Measurements from ENCODE around the gene RIPPLY3. TPM values are rescaled to one million over a fixed set of nuclear protein-coding genes. Genes with fewer than 3 reads are reported as not detected.

Gene RIPPLY3, protein sequence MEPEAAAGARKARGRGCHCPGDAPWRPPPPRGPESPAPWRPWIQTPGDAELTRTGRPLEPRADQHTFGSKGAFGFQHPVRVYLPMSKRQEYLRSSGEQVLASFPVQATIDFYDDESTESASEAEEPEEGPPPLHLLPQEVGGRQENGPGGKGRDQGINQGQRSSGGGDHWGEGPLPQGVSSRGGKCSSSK
- total RNA-seq, result under 0.01 TPM in 1 of 2 replicates, not detected in the other

DNA sequence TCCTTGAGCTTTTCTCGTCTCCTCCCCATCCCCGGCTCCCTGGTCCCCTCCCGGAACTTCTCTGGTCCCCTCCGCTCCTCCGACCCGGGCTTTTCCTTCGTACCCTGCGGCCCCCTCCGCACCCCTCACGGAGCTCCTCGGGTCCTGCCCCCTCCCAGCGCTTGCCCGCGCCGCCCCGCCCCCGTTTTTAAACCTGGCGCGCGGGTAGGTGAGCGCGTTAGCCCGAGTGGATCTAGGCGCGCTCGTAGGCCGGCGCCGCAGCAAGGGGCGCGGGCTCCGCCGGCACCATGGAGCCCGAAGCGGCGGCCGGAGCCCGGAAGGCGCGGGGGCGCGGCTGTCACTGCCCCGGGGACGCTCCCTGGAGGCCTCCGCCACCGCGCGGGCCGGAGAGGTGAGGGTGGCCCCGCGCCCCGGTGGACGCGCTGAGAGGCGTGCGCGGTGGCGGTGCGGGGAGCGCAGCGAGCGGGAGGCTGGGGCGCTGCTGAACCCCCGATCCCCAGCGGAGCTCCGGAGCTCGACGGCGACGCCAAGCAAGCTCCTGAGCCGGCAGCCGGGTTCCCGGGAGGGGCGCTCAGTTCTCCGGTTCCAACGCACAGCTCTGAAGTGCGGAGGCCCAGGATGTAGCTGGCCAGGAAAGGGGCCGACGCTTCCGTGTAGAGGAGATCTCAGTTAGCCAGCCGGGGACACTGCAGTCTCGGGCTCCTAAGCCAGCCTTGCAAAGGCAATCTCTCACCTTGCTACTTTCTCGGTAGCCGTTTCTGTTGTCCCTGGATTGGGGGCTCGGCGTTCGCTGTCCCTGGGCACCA, at the start of gene RIPPLY3:
RIPPLY3 (plus strand) TSS at position 217 of the 806 bp plus-strand sequence; CDS start at position 288, 71 bp downstream.
- DNase-seq, result peak; percentile 22

DNA sequence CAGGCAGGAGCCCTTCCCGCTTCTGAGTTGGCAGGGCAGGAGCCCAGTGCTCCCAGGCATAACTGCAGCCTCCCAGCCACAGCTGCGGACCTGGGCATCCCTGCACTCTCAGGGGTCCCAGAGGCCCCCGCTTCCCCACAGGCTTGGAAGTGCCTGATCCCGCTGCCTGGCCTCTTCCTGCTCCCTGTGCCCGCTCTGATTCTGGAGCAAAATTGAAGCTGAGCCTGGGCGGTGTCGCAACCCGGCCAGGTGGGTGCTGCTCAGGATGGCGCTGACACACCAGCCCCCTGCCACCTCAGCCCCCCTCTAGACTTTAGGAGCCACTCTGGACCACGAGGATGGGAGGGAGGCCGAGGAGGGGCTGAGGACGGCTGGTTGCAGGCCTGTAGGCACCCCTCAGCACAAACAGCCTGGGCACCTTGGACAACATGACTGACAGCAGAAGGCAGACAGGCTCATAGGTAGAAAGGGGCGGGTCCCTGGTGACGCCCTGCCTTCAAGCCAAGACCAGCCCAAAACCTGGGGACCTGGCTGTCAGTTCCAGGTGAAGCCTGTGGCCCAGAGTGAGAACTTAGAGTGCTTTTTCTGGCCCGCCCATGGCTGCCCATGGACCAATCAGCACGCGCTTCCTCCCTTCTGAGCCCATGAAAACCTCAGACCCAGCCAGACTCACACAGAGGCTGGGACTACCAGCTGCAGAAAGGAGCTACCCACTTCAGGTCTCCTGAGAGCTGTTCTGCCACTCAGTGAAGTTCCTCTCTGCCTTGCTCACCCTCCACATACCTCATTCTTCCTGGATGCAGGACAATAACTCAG, 47.3 kb upstream of the RIPPLY3 start:
- DNase-seq, result no peak

DNA sequence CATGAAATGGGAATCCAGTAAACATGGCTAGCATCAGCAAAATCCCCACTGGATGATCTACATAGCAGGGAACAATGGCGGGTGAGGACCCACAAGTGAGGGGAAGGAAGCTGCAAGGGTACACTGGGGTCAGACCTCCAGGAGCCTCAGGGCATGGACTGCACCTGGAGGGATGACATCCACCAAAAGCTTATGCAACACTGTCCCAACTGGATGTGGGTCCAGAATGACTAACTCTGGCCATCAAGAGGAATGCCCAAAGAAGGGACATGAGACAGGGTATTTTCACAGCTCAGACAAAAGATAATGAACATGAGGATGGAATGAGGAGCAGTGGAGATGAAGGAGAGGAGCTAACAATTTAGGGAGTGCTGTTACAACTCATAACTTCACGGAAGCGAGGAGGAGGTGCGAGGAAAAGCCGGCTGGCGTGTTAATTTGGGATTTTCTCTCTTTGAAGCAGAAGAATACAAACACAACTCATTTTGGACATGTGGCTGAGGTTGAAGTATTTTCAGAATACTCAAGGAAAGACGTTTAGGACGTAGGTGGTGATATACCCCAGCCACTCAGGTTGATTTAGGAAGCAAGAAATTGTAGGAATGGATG, 45.7 kb upstream of the RIPPLY3 start:
- no peak for DNase-seq

DNA sequence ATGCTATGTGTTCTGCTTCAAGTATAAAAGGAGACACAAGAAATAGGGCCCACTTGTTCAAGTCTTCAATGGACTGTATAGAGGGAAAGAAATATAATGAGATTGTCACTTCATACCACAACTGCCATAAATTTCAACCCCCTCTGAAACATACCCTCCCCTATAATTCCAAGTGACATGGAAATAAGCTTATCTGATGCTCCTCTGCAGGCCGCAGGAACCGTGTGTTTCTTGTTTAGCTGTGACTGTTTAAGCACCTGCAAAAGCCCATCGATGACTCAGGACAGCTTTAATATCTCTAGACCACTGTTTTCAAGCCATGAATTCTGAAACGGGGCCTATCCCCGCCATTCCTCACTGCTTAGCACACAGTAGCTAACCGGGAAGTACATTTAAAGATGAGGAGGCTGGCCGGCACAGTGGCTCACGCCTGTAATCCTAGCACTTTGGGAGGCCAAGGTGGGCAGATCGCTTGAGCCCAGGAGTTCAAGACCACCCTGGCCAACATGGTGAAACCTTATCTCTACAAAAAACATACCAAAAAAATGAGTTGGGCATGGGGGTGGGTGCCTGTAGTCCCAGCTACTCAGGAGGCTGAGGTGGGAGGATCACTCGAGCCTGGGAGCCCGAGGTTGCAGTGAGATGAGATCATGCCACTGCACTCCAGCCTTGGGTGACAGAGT, 44.3 kb upstream of the RIPPLY3 start:
- DNase-seq, result no peak

DNA sequence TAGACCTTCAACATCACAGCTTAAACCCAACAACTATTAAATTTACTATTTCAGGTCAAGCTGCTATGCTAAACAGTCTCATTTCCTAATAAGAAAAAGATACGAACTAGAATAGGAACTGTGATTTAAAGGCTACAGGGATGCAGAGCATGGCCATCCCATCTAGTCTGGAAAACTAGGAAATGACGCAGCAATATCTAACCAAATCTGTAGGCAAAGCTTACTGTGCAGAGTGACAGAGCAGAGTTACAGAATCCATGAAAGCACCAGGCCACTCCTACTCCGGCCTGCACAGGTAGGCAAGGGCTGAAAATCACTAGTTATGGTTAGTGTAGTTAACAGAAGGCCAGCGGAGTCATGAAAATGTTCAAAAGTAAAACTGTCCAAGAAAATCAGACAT, 42.1 kb upstream of the RIPPLY3 start:
- no peak for DNase-seq

DNA sequence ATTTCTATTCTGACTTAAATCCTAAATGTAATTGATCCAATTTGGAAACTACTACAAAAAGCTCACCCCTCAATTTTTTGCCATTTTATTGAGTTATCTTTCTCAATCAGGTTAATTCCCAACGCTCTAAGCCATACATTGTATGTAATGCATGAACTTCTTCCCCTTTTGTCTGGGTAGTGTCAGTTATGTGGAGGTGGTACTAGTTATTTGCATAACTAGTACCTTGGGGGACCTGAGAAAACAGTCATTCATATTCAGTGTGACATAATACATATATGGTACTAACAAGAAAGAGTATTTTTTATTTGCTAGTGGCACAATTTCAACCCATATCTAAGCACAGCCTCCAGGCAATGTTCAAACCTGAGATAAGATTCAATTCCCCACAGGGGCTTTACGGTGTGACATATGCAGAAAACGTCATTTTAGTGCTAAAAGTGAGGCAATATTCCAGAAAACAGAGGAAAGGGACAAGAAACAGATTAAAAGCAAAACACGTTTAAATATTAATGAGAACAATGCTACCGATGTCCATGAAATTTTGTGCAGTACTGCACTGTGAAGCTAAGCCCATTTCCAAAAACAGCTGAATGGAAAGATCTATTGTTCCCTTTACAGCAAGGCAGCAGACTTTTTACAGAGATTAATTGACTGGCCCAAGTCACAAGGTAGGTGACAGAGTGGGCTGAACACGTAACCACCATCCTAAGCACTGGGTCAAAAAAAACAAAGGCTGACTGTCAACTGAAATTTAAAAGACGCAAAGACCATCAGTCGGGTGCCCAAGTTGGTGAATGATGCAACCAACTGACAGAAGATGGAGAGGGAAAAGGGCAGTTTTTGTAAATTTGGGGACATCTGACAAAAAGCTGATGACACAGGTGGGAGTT, 41.4 kb upstream of the RIPPLY3 start:
- DNase-seq, result no peak

DNA sequence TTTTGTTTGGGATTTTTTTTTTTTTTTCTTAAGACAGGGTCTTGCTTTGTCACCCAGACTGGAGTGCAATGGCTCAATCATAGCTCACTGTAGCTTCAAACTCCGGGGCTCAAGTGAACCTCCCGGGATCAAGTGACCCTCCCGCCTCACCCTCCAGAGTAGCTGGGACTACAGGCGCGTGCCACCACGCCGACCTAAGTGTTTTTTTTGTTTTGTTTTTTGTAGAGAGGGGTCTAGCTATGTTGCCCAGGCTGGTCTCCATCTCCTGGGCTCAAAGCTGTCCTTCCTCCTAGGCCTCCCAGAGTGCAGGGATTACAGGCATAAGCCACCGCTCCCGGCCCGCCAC, 40.8 kb upstream of the RIPPLY3 start:
- no peak for DNase-seq

DNA sequence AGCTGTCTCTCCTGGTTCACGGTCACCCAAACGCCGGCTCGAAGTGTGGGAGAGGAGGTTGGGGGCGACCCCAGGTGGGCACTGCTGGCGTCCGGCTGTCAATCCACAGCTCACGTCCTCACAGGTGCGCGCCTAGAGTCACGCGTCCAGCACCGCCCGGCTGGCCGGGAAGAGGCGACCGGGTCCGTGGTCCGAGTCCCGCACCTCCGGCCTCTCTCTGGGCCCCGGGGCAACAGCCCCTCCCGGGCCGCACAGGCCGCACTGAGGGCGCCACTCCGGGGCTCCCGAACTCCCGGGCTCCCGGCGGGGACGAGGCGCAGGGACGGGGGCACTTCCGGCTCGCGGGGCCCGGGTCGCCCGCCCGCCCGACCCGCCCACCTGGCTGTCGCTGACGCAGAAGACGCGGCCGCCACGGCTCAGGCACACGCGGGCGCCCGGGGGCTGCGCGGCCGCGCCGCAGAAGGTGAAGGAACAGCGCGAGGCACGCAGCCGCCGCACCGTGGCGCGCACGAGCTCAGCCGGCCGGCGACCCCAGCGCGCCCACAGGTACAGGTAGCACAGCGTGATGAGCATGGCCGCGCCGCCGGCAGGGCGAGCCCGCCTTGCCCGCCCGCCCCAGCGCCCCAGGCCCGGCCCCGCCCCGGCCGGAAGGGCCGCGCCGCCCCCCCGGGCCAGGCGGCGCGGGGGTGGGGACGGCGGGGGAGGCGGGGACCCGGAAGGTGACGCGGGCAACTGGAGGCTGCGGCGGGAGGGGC, 40.3 kb upstream of the RIPPLY3 start, which contains the start of gene HLCS:
HLCS (minus strand) TSS at position 604 of the 755 bp plus-strand sequence; CDS start at position 573, 31 bp downstream.
- peak; percentile 64 for DNase-seq

DNA sequence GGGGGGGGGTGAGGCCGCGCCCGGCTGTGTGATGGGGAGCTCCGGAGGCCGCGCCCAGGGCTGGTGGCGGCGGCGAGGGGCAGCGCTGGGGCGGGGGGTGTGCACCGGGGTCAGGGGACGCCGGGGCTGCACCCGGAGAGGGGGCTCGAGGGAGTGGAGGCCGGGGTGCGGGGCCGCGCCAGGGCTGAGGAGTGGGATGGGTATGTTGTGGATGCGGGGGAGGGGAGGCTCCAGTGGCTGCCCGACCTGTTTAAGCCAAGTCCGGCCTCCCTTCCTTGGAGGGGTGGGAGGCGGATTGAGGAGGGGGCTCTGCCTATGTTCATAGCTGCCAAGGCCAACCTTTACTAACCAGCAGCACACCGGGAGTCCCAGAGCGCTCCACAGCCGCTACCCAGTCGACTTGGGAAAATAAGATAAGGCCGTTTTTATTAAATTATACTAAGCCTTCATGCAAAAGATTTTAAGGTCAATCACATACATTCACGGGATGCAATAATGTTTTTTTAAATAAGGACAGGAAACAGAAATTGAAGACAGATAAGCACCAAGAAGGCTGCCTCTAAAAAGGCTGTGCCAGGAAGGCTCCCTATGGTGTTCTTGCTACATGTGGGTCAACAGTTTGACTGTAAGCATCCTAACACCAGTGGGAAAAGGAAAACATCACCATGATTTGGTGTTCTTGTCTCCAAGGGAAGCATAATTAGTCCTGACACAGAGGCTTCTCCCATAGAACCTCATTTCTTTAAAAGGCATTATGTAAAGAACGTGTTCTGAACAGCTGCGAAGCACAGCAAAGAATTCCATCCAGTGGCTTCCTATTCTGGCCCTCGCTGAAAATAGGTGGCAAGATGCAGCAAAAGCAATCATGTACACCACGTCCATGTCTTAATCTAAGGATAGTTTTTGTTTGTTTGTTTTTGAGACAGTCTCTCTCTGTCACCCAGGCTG, 39.4 kb upstream of the RIPPLY3 start:
- DNase-seq, result peak; percentile 64

DNA sequence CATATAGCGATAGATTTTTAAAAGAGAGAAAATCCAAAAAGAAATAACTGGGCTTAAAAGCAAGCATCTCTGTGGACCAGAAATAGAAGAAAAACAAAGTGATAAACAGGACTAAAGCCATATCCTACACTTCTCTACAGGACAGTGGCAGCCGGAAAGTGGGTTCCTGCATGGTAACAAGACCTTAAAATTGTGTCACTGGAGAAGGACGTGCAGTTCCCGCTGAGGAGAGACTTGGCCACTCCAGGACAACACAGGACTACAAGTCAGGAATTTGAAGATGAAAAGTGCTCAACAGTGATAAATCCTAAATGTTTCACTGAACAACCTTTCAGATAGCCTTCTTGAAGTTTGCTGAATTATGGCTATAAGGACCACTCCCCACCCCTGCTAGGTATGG, 38.1 kb upstream of the RIPPLY3 start:
- no peak for DNase-seq

DNA sequence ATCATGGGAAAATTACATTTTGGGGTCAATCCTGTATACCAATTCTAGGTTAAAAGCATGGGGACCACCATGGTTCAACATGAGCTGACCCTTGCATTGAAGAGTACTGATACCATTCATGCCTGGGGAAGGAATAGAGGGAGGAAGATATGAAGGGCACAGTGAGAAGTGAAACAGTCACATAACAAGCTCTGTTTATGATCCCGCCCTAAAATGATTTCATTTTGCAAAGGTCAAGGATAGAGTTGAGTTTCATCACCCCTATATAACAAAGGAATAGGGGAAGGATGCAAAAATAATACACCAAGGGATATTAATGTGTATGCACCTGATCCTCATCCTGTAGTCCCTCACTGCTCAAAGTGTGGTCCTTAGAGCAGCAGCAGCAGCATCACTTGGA, 37.5 kb upstream of the RIPPLY3 start:
- no peak for DNase-seq

DNA sequence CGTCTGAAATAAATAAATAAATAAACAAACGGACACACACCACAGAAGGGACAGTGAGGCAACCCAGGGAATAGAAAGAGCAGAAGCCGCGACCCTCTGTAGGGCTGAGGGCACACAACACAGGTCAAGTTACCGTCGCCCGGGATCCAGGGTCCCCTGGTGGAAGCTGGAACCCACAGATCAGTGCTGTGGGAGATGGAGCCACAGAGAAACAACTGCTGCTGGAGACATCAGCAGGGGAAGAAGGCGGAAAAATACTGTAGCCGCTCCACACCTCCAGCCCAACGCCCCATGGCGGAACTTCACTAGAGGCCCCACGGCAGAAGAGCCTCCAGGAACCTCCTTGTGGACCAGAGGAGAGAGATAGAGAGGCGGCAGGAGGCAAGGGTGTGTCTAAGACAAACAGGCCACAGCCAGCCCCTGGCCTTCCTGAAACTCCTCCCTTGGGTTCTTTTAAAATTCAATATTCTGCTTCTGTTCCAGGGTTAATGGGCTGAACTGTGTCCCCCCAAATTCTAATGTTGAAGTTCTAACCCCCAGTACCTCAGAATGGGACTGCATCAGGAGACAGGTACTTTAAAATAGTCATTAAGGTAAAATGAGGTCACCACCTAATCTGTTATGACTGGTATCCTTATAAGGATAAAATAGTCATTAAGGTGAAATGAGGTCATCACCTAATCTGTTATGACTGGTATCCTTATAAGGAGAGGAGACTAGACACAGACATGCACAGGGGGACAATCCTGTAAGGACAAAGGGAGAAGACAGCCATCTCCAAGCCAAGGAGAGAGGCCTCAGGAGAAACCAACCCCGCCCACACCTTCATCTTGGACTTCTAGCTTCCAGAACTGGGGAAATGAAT, 32.3 kb upstream of the RIPPLY3 start:
- no peak for DNase-seq

DNA sequence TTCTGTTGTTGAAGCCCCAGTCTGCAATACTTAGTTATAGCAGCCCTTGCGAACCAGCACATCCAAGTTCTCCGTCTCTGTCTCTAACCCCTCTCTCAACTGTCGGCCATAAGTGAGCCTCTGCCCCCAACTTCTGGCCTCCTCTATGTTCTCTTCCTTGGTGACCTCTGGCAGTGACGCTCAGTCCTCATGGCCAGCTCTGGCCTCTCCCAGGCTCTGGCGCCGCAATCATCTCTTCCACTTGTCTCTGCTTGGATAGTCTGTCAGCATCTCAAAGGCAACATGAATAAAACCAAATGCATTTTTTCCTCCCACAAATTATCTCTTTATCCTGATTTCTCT, 31.7 kb upstream of the RIPPLY3 start:
- no peak for DNase-seq

DNA sequence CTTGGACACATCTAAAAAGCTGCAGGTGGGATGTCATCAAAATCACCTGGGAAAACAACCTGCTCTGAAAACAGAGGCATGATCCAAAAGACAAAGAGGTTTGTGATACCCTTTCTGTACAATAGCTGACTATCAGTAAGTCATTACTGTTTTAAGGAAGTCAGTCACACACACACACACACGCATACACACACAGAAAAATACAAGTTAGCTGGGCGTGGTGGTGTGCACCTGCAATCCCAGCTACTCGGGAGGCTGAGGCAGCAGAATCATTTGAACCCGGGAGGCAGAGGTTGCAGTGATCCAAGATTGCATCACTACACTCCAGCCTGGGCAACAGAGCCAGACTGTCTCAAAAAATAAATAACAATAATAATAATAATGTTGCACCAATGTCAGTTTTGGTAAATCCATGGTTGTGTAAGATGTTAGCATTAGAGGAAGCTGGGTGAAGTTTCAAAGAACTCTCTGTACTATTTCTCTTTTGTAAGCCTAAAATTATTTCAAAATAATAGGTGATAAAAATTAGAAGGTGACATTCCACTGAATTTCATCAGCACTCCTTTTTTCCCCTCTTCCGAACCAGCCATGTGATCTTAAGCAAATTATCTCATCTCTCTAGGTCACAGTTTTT, 30.2 kb upstream of the RIPPLY3 start:
- DNase-seq, result no peak

DNA sequence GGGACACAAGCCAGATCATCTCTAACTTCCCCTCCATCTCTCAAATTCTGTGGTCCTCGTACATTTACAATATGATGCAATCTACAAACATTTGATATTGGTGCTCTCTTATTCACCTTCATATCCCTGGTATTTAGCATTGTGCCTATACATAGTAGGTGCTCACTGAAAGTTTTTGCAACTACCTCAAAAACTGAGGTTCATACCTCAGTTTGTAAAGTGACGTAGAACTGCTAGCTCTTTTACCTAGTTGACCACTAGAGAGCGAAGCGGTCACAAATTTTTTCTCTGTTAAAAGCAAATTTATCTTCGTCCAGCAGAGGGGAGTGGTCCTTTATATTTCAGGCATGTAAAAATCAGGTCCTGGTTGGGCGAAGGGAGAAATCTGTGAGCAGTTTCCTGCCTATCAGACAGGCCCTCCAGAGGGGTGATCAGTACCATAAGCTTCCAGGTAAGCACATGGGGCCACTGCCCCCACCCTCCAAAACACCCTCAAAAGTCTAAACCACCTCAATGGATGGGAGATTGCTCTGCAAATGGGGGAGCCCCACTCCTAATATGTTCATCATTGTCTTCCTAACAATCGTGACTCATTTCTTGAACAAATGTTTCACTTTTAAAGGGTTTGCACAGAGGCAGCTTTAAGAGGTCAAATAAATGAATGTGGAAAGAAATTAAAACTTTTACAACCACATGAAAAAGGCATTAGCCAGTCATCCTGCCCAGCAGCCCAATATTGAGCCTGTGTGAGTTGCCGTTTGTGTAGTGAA, 29.4 kb upstream of the RIPPLY3 start:
- DNase-seq, result peak; percentile 89

DNA sequence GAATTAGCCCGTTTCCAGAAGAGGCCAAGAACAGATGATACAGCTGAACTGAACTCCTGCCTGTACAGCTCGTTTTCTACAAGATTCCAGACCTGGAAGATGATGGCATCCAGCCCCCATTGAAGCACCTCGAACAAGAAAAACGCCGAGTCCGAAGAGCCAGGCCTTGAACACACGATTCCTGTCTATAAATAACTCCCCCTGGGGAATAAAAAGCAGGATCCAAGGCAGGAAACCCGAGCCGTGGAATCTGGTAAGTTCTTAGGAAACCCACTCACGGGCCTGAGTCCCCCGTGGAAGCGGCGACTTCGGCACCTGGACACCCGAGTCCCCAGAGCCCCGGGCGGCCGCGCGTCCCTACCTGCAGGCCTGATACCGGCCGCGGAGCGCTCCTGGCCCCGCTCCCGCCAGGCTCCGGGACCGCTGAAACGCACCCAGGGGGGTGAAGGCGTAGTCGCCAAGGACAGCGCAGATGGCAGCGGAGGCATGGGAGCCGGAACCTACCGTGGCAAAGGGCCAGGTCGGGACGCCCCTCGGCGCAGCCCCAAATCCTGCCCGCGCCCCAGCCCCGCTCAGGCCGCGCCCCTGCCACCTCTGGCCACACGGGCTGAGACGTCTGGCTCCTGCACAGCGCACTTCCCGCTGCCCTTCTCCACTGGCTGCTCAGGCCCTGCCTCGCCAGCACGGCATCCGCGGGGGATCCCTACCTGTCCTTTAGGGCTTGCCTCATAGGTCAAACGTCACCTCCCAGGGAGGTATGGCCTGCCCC, 26.0 kb upstream of the RIPPLY3 start:
- peak; percentile 22 for DNase-seq

Measured in dermis blood vessel endothelial cell (primary cell).